Smooth muscle cell (in vitro differentiated cells): Measurements from ENCODE around the gene JAK1. TPM values are rescaled to one million over a fixed set of nuclear protein-coding genes. Genes with fewer than 3 reads are reported as not detected.

Experiments
- DNase-seq: peaks from one replicate; lab custom pipeline; 2025; ENCODE audit not compliant: unreplicated experiment; lab: John Stamatoyannopoulos, UW
- H2AFZ ChIP-seq: fragments of 200-600 bp; sonication (generic); 2 replicates; pipeline ENCODE4 v1.6.0; 2016; ENCODE audit warnings: antibody characterized with exemption, low read depth, mild to moderate bottlenecking
- H3F3A ChIP-seq: fragments of 200-600 bp; sonication (generic); 2 replicates; pipeline ENCODE4 v1.6.0; 2017; ENCODE audit warnings: antibody characterized with exemption, low read depth
- H3K27ac ChIP-seq: fragments of 200-600 bp; sonication (generic); 2 replicates; pipeline ENCODE4 v1.5.1; 2016; ENCODE audit warnings: low read depth, mild to moderate bottlenecking
- H3K27me3 ChIP-seq: fragments of 200-600 bp; sonication (generic); 2 replicates; pipeline ENCODE4 v1.6.1; 2016; ENCODE audit warnings: low read depth, mild to moderate bottlenecking
- H3K36me3 ChIP-seq: fragments of 200-600 bp; sonication (generic); 2 replicates; pipeline ENCODE4 v1.5.1; 2016; ENCODE audit warnings: low read depth
- H3K4me1 ChIP-seq: fragments of 200-600 bp; sonication (generic); 2 replicates; pipeline ENCODE4 v1.5.1; 2016; ENCODE audit warnings: low read depth
- H3K4me2 ChIP-seq: fragments of 200-600 bp; sonication (generic); 2 replicates; pipeline ENCODE4 v1.6.0; 2016; ENCODE audit warnings: mild to moderate bottlenecking
- H3K4me3 ChIP-seq: fragments of 200-600 bp; sonication (generic); 2 replicates; pipeline ENCODE4 v1.5.1; 2016; ENCODE audit warnings: mild to moderate bottlenecking
- H3K79me2 ChIP-seq: fragments of 200-600 bp; sonication (generic); 2 replicates; pipeline ENCODE4 v1.6.0; 2016; ENCODE audit warnings: low read depth, mild to moderate bottlenecking
- H3K9ac ChIP-seq: fragments of 200-600 bp; sonication (generic); 2 replicates; pipeline ENCODE4 v1.6.0; 2016; ENCODE audit warnings: low read depth
- H3K9me3 ChIP-seq: fragments of 200-600 bp; sonication (generic); replicated peaks from 2 replicates; pipeline ENCODE4 v1.5.1; 2016; ENCODE audit warnings: low read depth
- H4K20me1 ChIP-seq: fragments of 200-600 bp; sonication (generic); 2 replicates; pipeline ENCODE4 v1.6.0; 2016; ENCODE audit warnings: low read depth
- CTCF ChIP-seq: fragments of 200-600 bp; sonication (generic); IDR thresholded peaks from 2 replicates; pipeline ENCODE4 v1.5.1; 2017; ENCODE audit warnings: borderline replicate concordance, mild to moderate bottlenecking, antibody characterized with exemption; ENCODE audit not compliant: insufficient read depth, poor library complexity, severe bottlenecking
- WGBS: methylation state at CpG from one replicate; pipeline ENCODE4 v1.1.7; 2016; ENCODE audit warnings: low lambda C conversion rate; 5-methylcytosine and 5-hydroxymethylcytosine counted together
- polyA plus RNA-seq: library from polyadenylated mRNA; unstranded; fragments of >200 nt; fragmentation: Nextera tagmentation; extraction: Ambion mirVana; gene quantifications from 2 replicates; pipeline ENCODE4 v1.2.1, GENCODE V29; 2016
- small RNA-seq: library from RNA; depleted of rRNA; stranded (forward); fragments of <200 nt; gene quantifications from one replicate; pipeline ENCODE3, GENCODE V24; 2014
- total RNA-seq: library from RNA; depleted of rRNA; stranded (reverse); fragments of >200 nt; gene quantifications from 2 replicates; pipeline ENCODE4 v1.2.3, GENCODE V29; 2014

JAK1 gene
- total and polyA plus RNA-seq, 2 experiments from 2014 or later = 44.9 to 110 TPM

DNA sequence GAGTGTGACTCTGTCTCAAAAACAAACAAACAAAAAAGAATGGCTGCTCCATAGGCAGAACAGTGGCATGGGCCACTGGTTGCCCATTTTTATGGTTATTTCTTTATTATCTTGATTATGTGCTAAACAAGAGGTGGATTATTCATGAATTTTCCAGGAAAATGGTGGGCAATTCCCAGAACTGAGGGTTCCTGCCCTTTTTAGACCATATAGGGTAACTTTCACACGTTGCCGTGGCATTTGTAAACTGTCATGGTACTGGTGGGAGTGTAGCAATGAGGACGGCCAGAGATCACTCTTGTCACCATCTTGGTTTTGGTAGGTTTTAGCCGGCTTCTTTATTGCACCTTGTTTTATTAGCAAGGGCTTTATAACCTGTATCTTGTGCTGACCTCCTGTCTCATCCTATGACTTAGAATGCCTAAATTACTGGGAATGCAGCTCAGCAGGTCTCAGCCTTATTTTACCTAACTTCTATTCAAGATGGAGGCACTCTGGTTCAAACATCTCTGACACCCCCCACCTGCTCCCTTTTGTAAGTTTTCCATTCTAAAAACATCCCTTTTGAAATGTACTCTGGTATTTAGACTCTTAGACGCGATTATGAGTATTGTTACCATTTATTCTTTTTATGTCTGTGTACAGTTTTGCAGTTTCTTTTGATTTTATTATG is 164.4 kb downstream of the JAK1 start:
- Histone ChIP-seq H3K36me3 (no peaks in the 10 kb centered on the region), H3K27ac (no peak overlapping the region), H2AFZ (no peak overlapping the region), H3F3A (no peaks in the 10 kb centered on the region), H3K4me3 (no peak overlapping the region), H3K79me2 (no peaks in the 10 kb centered on the region), H3K9me3 (no peaks in the 10 kb centered on the region), H3K9ac (no peak overlapping the region), H4K20me1 (no peaks in the 10 kb centered on the region), H3K4me2 (no peak overlapping the region), H3K27me3 (no peaks in the 10 kb centered on the region), H3K4me1 (no peaks in the 10 kb centered on the region)
- TF ChIP-seq CTCF = no peak
- DNase-seq = no peak
- WGBS = 94% methylated on average over 6 of the region's 6 CpGs

GRCh38 chr1:64798872-64799271 is 167.5 kb downstream of the JAK1 start:
- H3K36me3 ChIP-seq = no peaks in the 10 kb centered on the region
- H3K9me3 ChIP-seq = no peaks in the 10 kb centered on the region
- H3F3A ChIP-seq = no peaks in the 10 kb centered on the region
- no peak overlapping the region for H3K9ac ChIP-seq
- no peak overlapping the region for H3K4me2 ChIP-seq
- no peak overlapping the region for H3K27ac ChIP-seq
- no peak overlapping the region for H3K4me3 ChIP-seq
- TF ChIP-seq CTCF = no peak
- H4K20me1 ChIP-seq = no peaks in the 10 kb centered on the region
- H3K27me3 ChIP-seq = no peaks in the 10 kb centered on the region
- H3K4me1 ChIP-seq = no peaks in the 10 kb centered on the region
- H3K79me2 ChIP-seq = no peaks in the 10 kb centered on the region
- H2AFZ ChIP-seq = no peak overlapping the region
- DNase-seq = no peak

DNA sequence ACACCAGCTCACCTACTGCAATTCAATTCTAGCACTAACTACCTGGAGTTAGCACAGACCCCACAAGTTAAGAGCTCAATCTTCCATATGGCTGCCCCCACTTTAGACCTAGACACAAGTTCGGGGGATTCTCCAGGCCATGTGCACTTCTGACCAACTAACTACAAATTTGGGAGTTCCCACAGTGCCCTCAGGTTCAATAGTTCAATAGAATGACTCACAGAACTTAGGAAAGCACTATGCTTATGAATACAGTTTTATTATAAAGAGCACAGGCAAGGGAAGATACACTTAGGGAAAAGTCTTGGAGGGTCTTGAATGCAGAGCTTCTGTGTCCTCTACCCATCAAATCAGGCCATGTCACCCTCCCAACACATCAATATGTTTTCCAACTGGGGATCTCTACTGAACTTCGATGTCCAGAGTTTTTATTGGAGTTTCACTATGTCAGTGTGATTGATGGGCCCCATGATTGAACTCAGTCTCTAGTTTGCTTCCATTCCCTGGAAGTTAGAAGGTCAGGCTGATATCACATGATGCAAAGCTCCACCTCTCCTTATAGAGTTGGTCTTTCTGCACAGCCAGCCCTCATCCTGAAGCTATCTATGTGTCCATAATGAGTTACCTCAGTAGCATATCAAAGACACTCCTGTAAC is 175.4 kb downstream of the JAK1 start:
- H3K4me1 ChIP-seq = no peaks in the 10 kb centered on the region
- no peak overlapping the region for H3K4me3 ChIP-seq
- no peak overlapping the region for H3K4me2 ChIP-seq
- no peaks in the 10 kb centered on the region for H3F3A ChIP-seq
- H3K27ac ChIP-seq = no peak overlapping the region
- WGBS = 94% methylated on average over 2 of the region's 2 CpGs
- no peak overlapping the region for H2AFZ ChIP-seq
- no peaks in the 10 kb centered on the region for H3K27me3 ChIP-seq
- H3K9ac ChIP-seq = no peak overlapping the region
- H3K36me3 ChIP-seq = peaks cover 10% of the 10 kb centered on the region
- no peaks in the 10 kb centered on the region for H4K20me1 ChIP-seq
- no peaks in the 10 kb centered on the region for H3K9me3 ChIP-seq
- H3K79me2 ChIP-seq = no peaks in the 10 kb centered on the region
- DNase-seq = no peak
- TF ChIP-seq CTCF = no peak

Small RNAs within 50 kb of the gene (small RNA-seq; reads per million reads assigned to genes)
- gene AL606517.2 = 0.29 reads per million, percentile 5 among the genes with 10 or more reads in this experiment

Other genes starting within 250 kb of the JAK1 start
- 8.6 and 9.8 TPM in 2 replicates for gene RAVER2, start 221.5 kb downstream of the JAK1 start, total RNA-seq
- 2.0 and 2.8 TPM in 2 replicates for gene RAVER2, start 221.5 kb downstream of the JAK1 start, polyA plus RNA-seq
- 61.4 and 72.4 TPM in 2 replicates for gene AK4, start 181.7 kb upstream of the JAK1 start, total RNA-seq
- gene AK4, start 181.7 kb upstream of the JAK1 start, polyA plus RNA-seq = 52.9 and 68.0 TPM in 2 replicates